NCI-H1694 (cell line): ENCODE measurements around the gene XPNPEP1.

Experiments used
- DNase-seq: peaks from one replicate; lab custom pipeline; 2025; lab: John Stamatoyannopoulos, UW

The XPNPEP1 gene

GRCh38 chr10:109862738-109863137, 60.6 kb downstream of the XPNPEP1 start:
- DNase-seq: no peak

GRCh38 chr10:109862041-109862440, 61.3 kb downstream of the XPNPEP1 start:
- no peak for DNase-seq

GRCh38 chr10:109861081-109861480, 62.2 kb downstream of the XPNPEP1 start:
- peak; percentile 9 for DNase-seq

- DNase-seq: no peak
Measured at GRCh38 chr10:109859221-109859620, 64.1 kb downstream of the XPNPEP1 start.

- DNase-seq: no peak
Measured at GRCh38 chr10:109855746-109856145, 67.6 kb downstream of the XPNPEP1 start.

GRCh38 chr10:109853921-109854320, 69.4 kb downstream of the XPNPEP1 start:
- DNase-seq: no peak

GRCh38 chr10:109852475-109853037, 70.8 kb downstream of the XPNPEP1 start:
- peak; percentile 62 for DNase-seq

- no peak for DNase-seq
Measured at GRCh38 chr10:109851616-109852474, 71.5 kb downstream of the XPNPEP1 start.

GRCh38 chr10:109846832-109847231, 76.5 kb downstream of the XPNPEP1 start:
- DNase-seq: no peak

- DNase-seq: no peak
Measured at GRCh38 chr10:109845308-109845707, 78.0 kb downstream of the XPNPEP1 start.

- no peak for DNase-seq
Measured at GRCh38 chr10:109838592-109839244, 84.6 kb downstream of the XPNPEP1 start.

GRCh38 chr10:109837384-109837783, 85.9 kb downstream of the XPNPEP1 start:
- no peak for DNase-seq

- DNase-seq: no peak
Measured at GRCh38 chr10:109835257-109835656, 88.1 kb downstream of the XPNPEP1 start.

GRCh38 chr10:109831846-109832245, 91.5 kb downstream of the XPNPEP1 start:
- DNase-seq: no peak

- DNase-seq: no peak
Measured at GRCh38 chr10:109824206-109824605, 99.1 kb downstream of the XPNPEP1 start.

GRCh38 chr10:109823196-109823595, 100.1 kb downstream of the XPNPEP1 start:
- DNase-seq: no peak

GRCh38 chr10:109821672-109822071, 101.6 kb downstream of the XPNPEP1 start:
- no peak for DNase-seq

- DNase-seq: no peak
Measured at GRCh38 chr10:109820620-109821405, 102.5 kb downstream of the XPNPEP1 start.

GRCh38 chr10:109819807-109820206, 103.5 kb downstream of the XPNPEP1 start:
- DNase-seq: no peak
